Glomerular visceral epithelial cell (primary cell): ENCODE data around the gene GABRG3.

Experiments used
- DNase-seq: peaks from one replicate; pipeline ENCODE4 v3.0.0-alpha.2; 2016; ENCODE audit errors: extremely low spot score

The GABRG3 gene

DNA sequence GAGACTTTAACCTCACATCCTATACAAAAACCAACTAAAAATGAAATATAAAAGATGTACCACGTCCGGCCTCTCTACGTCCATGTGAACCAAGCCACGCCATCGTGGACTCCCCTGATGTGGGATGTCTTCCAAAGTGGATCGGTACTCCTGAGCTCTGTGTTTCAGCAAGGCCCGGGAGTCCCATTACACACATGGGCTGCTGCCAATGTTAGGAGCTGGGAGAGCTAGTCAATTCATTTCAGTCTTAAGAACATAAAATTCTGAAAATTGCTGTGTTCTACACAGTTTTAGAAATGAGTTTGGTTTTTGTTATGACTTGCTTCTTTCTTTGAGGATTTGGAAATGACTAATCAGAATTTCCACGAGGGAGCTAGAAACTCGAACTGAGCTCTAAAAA, 131.0 kb downstream of the GABRG3 start:
- no peak for DNase-seq

DNA sequence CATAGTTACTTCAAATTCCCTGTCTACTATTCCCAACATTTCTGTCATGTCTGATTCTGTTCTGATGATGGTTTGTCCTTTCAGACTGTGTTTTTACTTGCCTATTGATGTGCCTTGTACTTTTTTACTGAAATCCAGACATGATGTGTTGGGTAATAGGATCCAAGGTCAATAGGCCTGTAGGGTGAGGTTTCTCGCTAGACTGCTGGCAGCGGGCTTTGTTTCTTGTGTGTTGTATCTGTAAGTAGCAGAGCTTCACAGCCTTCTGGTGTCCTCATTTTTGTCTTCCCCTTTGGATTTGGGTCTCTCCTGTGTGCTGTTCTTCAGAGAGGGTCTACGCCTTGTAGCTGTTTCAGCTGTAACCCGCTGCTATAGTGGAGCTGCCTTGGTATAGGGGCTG, 140.3 kb downstream of the GABRG3 start:
- no peak for DNase-seq

DNA sequence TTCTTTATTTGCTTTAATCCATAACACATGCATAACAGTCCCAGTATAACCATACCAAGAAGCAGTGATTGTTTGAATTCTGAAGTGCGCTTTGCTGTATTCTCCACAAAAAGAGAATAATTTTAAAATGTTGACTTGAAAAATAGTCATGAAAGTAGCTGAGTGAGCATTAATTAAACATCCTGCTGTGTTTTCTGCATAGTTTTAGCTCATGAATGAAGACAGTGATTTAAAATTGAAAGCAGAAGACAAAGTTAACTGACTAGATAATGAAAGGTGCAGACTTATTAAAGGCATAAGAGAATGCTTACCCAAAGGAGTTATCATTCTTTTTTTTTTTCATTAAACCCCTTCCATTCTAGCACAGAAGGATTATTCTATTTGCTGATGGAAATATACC, 143.5 kb downstream of the GABRG3 start:
- DNase-seq, result no peak

DNA sequence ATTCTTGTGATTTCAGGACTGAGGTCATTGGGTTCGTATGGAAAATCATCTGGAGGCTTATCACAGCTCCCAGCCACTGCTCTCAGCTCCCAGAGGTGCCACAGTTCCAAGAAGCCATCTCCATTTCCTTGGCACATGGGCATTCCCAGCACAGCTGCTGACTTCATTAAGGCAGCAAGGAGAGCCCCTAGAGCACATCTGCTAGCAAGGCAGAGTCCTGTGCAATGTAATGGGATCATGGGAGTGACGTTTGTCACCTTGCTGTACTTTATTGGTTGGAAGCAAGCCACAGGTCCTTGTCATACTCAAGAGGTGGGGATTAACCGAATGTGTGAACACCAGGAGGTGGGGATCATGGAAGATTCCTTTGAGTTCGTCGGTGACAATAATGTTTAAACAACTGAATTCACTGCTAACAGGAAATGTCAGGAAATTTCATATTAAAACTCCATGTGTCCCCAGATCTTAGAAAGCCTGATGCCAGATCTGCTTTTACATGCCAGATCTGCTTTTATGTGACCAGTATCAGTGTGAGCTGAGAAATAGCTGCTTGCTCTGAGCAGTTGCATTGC, 148.8 kb downstream of the GABRG3 start:
- no peak for DNase-seq

DNA sequence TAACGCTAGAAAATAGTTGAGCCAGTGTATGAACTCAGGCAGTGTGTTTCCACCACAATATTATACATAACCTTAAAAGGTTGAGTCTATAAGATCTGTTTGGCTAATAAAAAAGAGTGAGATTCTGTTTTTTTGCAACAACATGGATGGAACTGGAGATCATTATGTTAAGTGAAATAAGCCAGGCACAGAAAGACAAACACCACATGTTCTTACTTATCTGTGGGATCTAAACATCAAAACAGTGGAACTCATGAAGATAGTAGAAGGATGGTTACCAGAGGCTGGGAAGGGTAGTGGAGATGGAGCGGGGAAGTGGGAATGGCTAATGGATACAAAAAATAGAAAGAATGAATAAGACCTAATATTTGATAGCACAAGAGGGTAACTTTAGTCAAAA, 150.7 kb downstream of the GABRG3 start:
- no peak for DNase-seq

DNA sequence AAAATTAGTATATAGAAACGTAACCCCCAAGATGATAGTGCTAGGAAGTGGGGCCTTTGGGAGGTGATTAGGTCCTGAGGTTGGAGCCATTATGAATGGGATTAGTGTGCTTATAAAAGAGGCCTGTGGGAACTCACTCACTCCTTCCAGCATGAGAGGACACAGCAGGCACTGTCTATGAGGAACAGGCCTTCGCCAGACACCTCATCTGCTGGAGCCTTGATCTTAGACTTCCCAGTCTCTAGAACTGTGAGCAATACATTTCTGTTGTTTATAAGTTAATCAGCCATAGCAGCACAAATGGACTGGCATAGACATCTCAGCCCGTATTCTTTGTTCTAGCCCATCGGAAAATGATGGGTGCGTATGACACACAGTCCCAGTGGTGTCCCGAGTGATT, 152.3 kb downstream of the GABRG3 start:
- DNase-seq, result no peak

DNA sequence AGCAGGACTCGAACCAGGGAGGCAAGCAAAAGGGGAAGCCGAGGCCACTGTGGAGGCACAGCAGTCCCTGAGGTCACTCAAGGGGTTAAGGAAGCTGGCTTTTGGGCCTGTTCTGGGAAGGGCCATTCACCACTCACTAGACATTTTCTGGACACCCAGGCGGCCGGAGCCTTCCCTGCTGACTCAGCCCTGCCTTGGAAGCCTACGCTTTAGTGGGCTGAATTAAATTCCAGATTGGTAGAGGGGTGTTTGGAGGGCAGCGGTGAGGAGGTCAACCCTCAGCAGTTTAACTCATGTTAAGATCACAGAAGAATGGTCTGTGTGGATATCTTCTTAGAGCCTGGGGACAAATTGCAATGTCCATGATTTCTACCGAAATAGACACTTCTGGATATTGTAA, 152.8 kb downstream of the GABRG3 start:
- DNase-seq, result no peak

DNA sequence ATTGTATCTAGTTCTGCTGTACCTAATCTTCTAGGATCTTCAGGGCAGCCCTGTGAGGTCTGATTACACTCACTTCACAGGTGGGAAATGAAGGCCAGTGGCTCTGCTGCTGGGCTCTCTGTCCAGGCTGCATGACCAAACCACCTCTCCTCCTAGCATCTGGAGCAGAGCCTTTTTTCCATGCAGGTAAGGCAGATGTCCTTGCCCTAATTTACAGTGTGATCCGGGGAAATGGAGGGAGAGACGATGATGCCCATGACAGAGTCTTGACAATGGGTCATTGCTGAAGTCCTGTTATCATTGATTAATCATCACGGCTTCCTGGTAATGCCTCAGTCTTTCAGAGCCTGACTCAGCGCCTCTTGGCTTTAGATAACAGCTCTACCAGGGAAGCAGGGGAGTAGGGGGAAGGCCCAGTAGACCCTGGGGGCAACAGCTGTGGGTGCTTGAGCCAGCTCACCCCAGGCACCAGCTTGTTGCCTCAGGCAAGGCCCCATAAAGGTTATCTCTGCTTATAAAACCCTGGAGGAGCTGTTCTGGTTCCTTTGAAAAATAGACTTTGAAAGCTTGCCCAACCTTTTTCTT, 153.4 kb downstream of the GABRG3 start:
- DNase-seq, result no peak

DNA sequence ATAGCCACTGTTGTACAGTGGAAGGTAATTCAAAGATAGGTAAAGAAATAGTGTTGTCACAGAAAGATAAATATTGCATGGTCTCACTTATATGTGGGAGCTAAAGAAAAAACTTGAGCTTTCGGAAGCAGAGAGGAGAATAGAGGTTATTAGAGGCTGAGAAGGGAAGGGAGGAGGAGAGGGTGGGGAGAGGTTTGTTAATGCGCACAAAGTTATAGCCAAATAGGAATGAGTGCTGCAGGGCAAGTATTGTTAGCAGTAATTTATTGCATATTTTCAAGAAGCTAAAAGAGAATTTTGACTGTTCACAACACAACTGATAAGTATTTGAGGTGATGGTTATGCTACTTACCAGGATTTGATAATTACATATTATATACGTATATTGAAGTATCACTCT, 154.2 kb downstream of the GABRG3 start:
- no peak for DNase-seq

DNA sequence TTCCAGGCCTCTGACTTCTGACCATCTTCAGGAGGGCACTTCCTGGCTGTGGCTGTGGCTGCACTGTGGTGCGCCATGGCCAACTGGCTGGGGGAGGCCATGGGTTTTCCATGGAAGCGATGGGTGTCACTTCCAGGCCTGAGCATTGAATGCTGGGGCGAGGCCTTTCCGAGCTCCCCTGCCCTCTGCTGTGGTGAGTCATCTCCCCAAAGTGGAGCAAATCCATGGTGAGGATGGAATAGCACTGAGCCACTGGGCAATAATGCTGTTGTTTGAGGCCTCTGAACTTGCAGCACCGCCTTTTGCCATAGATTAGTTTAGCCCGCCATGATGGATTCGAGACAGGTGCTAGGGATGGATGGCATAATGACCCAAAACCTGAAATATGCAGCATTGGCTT, 155.5 kb downstream of the GABRG3 start:
- no peak for DNase-seq

DNA sequence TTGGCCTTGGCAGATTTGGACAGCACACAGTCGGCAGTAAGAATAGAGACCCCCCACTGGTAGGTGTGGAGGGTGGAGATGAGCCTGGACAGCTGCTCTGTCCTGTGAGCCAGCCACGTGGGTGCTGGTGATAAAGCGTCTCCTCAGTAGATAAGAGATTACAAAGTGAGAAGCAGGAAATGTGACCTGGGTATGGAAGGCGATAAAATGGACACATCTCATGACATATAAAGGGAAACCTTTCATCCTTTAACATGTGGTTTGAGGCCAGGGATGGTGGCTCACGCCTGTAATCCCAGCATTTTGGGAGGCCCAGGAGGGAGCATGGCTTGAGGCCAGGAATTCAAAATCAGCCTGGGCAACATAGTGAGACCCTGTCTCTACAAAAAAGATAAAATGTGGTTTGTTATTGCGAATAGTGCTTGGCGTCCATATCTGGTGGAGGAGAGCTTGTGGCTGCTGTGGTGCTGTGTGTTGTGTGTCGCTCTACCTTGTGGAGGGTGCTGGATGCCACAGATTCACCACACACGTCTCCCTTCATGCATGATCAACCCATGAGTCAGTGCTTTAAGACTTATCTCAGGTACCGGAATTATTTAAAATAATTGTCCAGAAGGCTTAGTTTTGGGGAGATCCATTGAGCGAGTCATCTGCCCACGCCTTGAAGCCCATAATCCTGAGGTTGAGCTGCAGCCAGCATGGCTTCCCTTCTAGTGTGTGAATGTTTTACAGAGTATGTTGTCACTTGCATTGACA, 157.0 kb downstream of the GABRG3 start:
- DNase-seq, result no peak

DNA sequence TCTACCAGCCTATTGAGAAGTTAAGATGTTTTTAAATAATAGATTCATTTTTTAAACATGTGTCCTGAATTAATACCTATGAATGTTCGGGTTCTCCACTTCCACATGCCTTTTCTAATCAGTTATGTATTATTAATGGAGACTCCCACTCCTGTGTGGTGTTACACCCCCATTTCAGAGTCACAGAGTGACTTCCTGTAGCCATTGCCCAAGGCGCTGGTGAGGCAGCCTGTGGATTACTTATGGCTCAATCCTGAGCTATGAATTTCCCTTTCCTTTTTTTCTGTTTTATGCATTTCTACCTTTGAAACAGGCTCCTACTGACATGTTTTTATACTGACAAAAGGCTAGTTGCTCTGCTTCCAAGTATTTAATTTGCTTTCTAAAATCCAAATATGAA, 162.3 kb downstream of the GABRG3 start:
- DNase-seq, result no peak

DNA sequence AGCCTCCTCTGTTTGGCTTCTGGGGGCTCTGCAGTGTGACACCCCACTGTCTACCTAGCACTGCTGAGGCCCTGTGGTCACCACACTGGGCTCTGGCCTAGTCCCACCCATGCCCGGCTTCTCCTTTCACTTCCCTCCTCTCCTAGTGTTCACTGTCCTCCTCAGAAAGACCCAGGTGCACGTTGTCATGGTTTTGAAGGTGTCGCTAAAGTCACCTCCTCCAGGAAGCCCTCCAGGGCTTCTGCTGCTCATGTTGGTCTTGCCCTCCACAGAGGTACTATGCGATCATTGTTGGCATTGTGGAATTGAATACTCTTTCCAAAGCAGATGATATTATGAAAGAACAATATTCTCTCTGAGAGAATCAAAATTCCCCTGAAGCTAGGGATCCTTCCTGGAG, 163.5 kb downstream of the GABRG3 start:
- no peak for DNase-seq

DNA sequence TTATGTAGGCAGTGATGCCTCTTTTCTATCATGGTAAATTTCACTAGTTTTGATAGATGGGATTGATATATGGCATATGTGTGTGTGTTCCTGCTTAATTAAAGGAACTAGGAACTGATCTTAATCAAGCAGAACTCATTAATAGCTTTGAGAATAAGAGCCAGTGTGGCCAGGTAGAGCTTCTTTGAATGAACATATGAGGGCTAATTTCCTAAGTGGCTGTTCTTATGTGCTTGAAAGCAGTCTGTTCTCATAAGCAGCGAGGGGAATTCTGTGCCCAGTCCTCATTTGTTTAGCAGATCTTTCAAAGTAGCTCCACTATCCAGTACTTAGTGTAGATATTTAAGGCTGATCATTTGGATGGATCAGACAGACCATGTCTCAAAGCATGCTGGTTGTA, 164.2 kb downstream of the GABRG3 start:
- DNase-seq, result no peak

DNA sequence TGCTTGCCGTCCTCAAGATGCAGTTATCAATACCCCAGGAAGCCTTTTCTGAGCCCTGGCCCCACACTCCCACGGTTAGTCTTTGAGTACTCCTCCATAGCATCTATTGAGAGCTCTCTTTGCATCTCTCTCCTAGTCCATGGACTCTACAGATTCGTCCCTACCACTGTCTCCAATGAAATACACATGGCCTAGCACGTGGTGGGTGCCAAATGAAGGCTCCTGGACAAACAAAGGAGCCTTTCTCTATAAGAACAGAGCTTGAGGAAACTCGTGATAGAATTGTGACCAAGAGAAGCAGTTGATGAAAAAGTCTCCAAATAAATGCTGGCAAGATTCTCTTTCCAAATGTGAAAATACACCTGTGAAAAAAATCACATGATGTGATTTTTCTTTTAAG, 166.1 kb downstream of the GABRG3 start:
- no peak for DNase-seq

DNA sequence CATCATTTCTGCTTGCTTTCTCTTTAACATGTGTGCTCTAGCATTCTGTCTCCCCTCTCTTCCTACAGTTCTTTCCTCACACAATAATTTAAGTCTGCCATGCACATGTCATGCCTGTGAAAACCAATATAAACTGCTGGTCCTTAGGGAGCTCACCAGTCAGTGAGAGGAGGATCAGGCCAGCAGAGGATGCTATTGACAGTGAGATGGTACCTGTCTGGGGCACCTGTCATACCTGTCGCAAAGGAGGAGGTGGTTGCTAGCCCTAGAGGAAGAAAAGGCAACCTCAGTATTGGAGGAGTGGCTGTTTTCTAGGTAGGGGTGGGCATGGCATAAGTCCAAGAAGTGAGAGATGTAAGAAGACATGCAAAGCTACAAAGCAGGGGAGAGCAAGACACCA, 194.6 kb downstream of the GABRG3 start:
- DNase-seq, result no peak

DNA sequence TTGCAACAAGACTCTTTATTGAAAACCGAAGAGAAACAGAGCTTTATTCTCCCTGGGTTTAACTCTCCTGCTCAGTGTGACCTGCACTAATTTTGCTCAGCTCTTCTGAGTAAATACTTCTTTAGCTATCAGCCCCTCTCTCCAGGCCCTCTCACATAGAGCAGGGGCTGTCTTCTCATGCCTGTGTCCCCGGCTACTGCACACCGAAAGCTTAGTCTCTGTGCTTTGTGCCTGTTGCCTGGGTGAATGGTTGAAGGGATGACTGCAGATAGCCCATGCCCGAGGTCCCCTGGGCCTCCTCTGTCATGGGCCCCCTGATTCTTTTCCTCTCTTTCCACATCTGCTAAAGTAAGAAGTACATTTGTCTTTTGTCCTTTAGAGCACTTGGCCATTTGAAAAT, 195.9 kb downstream of the GABRG3 start:
- no peak for DNase-seq

DNA sequence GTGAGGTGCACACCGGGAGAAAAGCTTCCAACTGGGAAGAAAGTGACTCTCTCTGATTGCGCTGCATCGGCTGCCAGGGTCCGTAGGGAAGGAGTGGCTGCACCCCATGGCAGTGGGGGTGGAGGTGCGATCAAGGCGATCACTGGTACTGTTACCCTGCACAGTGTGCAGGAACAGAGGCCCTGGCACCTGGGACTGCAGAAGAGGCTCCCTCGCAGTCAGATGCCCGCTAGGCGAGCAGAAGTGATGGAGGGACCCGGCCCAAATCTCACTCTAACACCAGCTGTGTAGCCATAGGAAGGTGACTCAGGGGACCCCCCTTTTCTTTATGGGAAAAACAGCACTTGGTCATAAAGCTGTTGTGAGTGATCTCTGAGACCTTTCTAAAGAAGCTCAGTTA, 196.8 kb downstream of the GABRG3 start:
- no peak for DNase-seq

DNA sequence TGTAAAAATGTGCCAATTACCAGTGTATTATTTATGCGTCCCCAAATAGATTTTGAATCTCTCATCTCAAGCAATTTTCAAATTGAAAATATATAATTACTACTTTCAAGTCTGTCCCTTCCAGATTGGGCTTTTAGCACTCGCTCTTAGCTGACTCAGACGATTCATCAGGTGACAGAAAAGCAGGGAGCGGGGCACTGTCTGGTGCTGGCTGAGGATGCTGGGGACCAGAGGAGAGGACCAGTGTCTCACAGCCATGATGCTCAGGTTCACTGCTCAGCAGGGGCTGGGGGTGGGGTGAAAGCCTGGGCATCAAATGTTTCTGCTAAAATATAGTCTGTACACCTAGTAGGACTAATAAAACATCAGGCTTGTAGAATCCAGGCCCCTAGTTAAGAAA, 199.9 kb downstream of the GABRG3 start:
- DNase-seq, result no peak

DNA sequence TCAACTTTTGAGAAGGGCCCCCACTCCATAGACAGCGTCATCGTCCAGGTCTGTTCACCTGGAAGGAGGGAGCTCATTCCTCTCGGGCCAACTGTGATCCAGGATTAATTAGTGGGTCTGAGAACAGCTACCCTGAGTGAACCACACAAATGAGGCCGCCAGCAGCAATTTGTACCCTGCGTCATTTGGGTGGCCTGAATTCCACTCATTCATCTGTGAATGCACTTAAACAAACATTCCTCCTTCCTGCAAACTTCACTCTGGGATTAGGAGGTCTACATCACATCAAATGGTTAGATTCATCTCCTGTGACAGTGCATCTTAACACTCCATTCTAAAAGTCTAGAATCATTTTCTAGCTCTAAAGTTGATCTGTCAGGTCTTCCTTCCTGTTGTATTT, 201.8 kb downstream of the GABRG3 start:
- no peak for DNase-seq

DNA sequence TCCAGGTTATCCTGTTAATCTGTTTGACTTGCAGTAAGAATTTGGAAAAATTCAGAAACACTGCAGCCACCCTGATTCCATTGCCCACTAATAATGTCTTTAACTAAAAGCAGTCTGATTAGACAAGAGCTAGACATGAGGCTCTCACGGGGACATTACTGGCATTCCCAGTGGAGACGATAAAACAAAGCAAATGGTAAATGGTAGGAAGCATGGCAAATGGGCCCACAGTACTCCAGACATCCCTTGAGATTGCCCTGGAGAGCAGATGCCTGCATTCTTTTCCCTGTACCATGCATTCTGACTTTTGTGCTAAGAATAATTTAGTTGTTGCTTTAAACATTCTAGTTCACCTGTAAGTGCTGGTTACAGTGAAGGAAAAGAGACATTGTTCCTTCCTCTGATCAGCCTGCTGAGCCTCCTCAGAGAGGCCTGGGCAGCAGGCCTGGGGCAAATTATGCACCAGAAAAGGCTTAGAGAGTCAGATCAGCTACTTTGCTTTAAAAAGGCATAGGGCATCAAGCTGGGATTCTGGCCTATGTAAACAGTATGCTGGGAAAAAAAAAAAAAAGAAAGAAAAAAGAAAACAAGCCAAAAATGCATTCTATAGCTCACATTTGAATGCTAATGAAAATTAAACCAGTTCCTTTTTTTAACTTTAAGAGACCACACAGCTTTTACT, 204.6 kb downstream of the GABRG3 start:
- no peak for DNase-seq

DNA sequence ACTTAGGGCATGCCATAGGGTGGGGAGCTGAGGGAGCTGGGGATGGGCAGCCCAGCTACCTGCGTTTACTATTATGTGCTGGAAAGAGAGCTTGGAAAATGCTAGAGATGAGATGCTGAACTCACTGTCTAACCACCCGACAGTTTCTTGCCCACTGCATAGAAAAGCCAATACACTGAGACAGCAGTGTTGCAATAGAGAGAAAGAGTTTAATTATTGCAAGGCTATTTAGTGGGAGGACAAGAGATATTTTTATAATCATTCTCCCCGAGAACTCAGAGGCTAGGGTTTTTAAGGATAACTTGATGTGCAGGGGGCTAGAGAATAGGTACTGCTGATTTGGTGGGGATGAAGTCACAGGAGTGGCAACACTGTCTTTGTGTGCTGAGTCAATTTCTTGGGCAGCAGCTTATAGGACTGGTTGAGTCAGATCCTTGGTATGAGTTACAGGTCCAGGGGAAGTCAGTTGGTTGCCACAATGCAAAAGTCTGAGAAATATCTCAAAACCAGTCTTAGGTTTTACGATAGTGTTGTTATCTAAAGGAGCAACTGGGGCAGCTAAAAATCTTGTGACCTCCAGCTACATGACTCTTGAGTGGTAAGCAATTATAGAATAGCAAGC, 205.9 kb downstream of the GABRG3 start:
- no peak for DNase-seq

DNA sequence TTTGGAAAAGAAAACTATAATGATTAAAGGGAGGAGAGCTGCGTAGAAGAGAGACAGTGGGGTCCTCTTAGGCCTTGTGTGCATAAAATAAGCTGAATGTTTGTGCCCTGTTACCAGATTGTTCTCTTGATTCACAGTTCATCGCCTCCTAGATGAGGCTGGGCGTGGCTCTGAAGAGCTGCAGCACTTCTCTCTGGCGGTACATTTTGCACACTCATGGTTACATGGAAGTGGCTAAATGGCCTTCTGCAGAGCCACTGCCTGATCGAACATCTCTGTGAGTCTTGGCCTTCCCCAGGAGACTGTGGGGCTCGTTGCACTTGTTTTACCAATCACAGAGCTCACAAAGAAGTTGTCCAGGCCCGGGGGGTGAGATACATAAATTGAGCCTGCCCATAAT, 208.8 kb downstream of the GABRG3 start:
- DNase-seq, result no peak
